ENCODE measurements around the gene CCNG2.

GRCh38 chr4:77204621-77205020 lies 47.6 kb downstream of the CCNG2 start:
- TF ChIP-seq RAD21 (IDR thresholded peaks at IDR 0.05; ENCODE audit: low read length) (no peak), CTCF (conservative IDR thresholded peaks at IDR 0.05; ENCODE audit: low read depth, low read length) (no peak), CEBPB (IDR thresholded peaks at IDR 0.05; ENCODE audit: low read depth, low read length) (no peak), USF2 (IDR thresholded peaks at IDR 0.05; ENCODE audit: low read depth, low read length) (no peak), RCOR1 (IDR thresholded peaks at IDR 0.05; ENCODE audit: insufficient replicate concordance, low read length) (no peak), BHLHE40 (IDR thresholded peaks at IDR 0.05; ENCODE audit: low read depth, low read length) (no peak), SMC3 (IDR thresholded peaks at IDR 0.05; ENCODE audit: low read depth, low read length) (no peak), POLR2A (IDR thresholded peaks at IDR 0.05; ENCODE audit: low read depth, low read length) (no peak), MXI1 (IDR thresholded peaks at IDR 0.05; ENCODE audit: borderline replicate concordance, low read depth, low read length) (no peak), MAZ (IDR thresholded peaks at IDR 0.05; ENCODE audit: borderline replicate concordance, low read depth, low read length) (no peak), RFX5 (IDR thresholded peaks at IDR 0.05; ENCODE audit: low read depth, low read length) (no peak), MAFK (IDR thresholded peaks at IDR 0.05; ENCODE audit: low read depth, low read length) (no peak), FOS (IDR thresholded peaks at IDR 0.05; ENCODE audit: low read depth, low read length) (no peak)

Measured in IMR-90 (cell line).